ENCODE measurements around the gene TMEM38A.

Gene TMEM38A

GRCh38 chr19:16637535-16637934 lies 23.4 kb upstream of the TMEM38A start (continued):
- TF ChIP-seq ELK4 (IDR thresholded peaks at IDR 0.05; ENCODE audit: borderline replicate concordance, low read depth, low read length) (no peak), ZNF544 (tag by site-specific recombination; IDR thresholded peaks at IDR 0.05) (no peak), WT1 (tag by site-specific recombination; IDR thresholded peaks at IDR 0.05) (no peak), ZBTB8A (tag by site-specific recombination; IDR thresholded peaks at IDR 0.05) (no peak)

- TF ChIP-seq ZFP41 (tag by site-specific recombination; IDR thresholded peaks at IDR 0.05; ENCODE audit: borderline replicate concordance) (no peak), ZNF585B (tag by site-specific recombination; IDR thresholded peaks at IDR 0.05) (no peak), AEBP2 (tag by site-specific recombination; IDR thresholded peaks at IDR 0.05; ENCODE audit: borderline replicate concordance) (no peak), ZNF350 (tag by site-specific recombination; IDR thresholded peaks at IDR 0.05) (no peak), ZNF341 (tag by site-specific recombination; IDR thresholded peaks at IDR 0.05; ENCODE audit: low read depth) (no peak), ZNF791 (tag by site-specific recombination; IDR thresholded peaks at IDR 0.05) (no peak), ZNF274 (IDR thresholded peaks at IDR 0.05; ENCODE audit: low read length) (no peak), ZNF274 (tag by site-specific recombination; IDR thresholded peaks at IDR 0.05; ENCODE audit: borderline replicate concordance) (no peak), GLI2 (tag by site-specific recombination; IDR thresholded peaks at IDR 0.05; ENCODE audit: borderline replicate concordance, low read depth) (no peak), ZNF548 (tag by site-specific recombination; IDR thresholded peaks at IDR 0.05) (no peak), PRDM2 (tag by site-specific recombination; IDR thresholded peaks at IDR 0.05; ENCODE audit: borderline replicate concordance) (no peak)
- ChIA-PET CTCF (interaction anchor here (0.5 to 0.6 kb wide), 3 partner anchors 95 to 694 kb away, joined by 3 to 4 read pairs (median 3); no protein-coding TSS in a partner anchor), POLR2A (interaction anchor here (1.7 to 2.3 kb wide), 2 partner anchors 10 to 21 kb away, joined by 7 to 11 read pairs; partner anchors contain the start of gene MED26)
- no peaks in the 10 kb centered on the region for H3K9me3 ChIP-seq (ENCODE audit: control insufficient read depth, insufficient read depth, low read depth, low read length)
- H3K36me3 ChIP-seq (ENCODE audit: control insufficient read depth in 2 of 2, insufficient read depth in 1 of 2, low read length in 2 of 2), result peaks cover 32 to 41% of the 10 kb centered on the region in 2 experiments; a peak in 2 of 3 replicates
- no peak overlapping the region for H3K27ac ChIP-seq (ENCODE audit: extremely low read depth, low read depth, low read length)
- no peak overlapping the region for H3K4me3 ChIP-seq (ENCODE audit: low read depth, low read length)
- no peaks in the 10 kb centered on the region for H3K4me1 ChIP-seq (ENCODE audit: control insufficient read depth, insufficient read depth, low read length)
Measured at GRCh38 chr19:16638666-16639065, 22.3 kb upstream of the TMEM38A start.

- CTCF ChIA-PET, result no interaction called here
- Histone ChIP-seq H3K4me3 (ENCODE audit: low read depth, low read length) (no peak overlapping the region), H3K27ac (ENCODE audit: extremely low read depth, low read depth, low read length) (no peak overlapping the region), H3K9me3 (ENCODE audit: control insufficient read depth, insufficient read depth, low read depth, low read length) (no peaks in the 10 kb centered on the region), H3K36me3 (ENCODE audit: control insufficient read depth in 2 of 2, insufficient read depth in 1 of 2, low read length in 2 of 2) (peaks cover 48 to 54% of the 10 kb centered on the region in 2 experiments; a peak in 2 of 3 replicates), H3K4me1 (ENCODE audit: control insufficient read depth, insufficient read depth, low read length) (no peaks in the 10 kb centered on the region)
- POLR2A ChIA-PET, result no interaction called here
- no peak for TF ChIP-seq ZNF610 (tag by site-specific recombination; IDR thresholded peaks at IDR 0.05; ENCODE audit: borderline replicate concordance)
- TF ChIP-seq PBX3 (CRISPR knock-in tag; IDR thresholded peaks at IDR 0.05), result no peak
- TF ChIP-seq PRDM2 (tag by site-specific recombination; IDR thresholded peaks at IDR 0.05; ENCODE audit: borderline replicate concordance), result no peak
Measured at GRCh38 chr19:16640951-16641350, 20.0 kb upstream of the TMEM38A start.

Measured in HEK293 (cell line).